ENCODE data around the gene CCIN. TPM values are rescaled to one million over a fixed set of nuclear protein-coding genes. Genes with fewer than 3 reads are reported as not detected.

The CCIN gene
- total RNA-seq, 1 donor from 2014 or later: 1.2 TPM

DNA sequence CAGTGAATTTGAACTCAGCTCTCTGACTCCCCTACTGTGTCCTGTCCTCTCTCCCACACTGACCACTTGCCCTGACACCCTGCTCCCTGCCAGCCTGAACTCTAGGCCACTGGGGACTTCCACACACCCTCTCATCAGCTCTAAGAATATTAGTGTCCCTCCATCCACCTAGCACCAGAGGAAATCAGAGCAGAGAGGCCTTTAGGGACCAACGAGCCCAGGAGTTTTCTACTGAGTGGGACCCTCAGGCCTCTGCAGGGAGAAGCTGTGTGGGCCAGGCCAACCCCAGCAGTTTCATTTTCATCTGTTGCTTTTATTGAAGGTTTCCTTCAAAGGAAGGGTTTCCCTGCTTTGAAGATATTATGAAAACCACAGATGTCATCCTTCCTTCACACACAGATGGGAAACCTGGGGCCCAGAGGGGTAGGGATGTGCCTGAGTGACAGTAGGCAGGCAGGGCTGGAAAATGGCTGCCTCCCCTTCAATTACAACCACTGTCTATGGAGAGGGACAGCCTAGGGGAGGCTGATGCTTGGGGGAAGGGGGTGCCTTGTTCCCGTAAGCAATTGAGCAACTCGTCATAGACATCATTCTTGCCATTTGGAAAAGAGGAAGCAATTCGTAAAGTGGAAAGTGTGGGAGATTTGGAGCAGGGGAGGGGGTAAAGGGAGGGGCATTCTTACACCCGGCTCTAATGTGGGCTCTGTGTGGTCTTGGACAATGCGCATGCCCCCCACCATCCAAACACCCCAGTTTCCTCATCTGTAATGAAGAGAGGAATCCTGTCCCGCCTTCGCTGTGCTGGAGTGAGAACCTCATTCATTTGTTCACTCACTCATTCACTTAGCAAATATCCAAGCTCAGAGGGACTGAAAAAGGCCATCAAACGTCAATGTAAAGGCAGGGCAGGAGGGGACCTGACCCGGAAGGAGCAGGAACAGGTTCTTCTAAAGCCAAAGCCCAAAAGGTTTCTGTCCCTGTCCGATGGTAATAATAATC, 28.8 kb upstream of the CCIN start:
- no peak for DNase-seq (ENCODE audit: low read depth)

DNA sequence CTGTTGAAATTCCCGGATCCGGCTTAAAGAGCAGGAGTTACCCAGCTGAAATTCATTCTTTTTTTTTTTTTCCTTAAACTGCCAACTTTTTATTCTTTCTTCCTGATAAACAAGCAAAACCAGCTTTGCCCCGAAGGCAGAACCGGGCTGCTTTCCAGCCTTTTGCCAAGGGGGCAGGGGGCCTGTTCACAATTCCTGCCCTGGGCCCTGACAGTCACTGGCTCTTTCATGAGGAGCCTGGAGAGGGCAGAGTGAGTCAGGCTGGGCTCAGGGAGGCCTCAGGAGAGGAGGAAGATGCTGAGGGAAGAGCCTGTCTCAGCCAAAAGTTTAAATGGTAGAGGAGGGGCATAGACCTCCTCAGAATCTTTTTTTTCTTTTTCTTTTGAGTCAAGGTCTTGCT, 27.9 kb upstream of the CCIN start:
- no peak for DNase-seq (ENCODE audit: low read depth)

DNA sequence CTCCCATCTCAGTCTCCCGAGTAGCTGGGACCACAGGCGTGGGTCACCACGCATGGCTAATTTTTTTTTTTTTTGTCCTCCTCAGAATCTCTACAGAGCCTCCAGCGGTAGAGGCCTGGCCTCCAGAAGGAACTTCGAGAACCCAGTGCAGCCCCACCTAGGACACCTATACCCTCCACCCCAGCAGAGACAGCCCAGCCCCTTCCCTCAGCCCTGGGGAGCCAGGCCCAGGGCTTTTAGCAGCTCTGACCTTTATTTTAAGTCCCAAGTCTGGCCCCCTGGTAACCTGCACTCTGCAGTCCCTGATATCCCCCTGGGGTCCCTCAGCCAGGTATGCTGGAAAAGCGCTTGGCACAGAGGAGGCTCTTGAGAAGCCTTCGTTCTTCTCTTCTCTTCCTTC, 27.4 kb upstream of the CCIN start:
- DNase-seq (ENCODE audit: low read depth): no peak

DNA sequence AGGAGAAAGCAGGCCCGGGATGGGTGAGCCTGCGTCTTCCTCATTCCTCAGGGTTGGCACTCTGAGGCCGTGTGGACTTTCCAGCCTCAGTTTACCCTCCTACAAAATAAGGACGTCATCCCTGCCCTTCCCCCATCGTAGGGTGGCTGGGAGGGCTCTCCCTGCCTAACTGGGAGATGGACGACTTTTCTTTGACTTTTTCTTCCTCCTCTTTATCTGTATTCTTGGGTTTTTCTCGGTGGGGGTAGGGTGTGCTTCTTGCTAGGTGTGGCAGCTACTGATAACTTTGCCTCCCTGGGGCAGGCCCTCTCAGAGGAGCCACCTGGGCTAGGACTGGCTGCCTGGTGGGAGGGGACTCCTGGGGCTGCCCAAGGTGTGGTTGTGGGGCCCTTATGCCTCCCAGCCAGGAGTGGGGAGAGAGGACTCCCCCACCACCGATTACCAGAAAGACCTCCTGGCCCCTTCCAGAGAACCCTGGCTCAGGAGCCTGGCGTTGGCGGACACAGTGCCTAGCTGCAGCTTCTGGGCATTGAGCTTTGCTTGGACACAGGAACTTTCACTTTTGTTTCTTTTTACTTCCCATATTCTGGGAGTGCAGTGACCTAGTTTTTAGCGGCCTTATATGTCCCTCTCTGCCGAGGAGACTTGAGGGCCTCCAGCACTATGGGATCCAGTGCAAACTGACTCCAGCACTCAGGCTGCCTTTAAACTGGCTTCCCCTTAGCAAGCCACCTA, 26.5 kb upstream of the CCIN start:
- no peak for DNase-seq (ENCODE audit: low read depth)

DNA sequence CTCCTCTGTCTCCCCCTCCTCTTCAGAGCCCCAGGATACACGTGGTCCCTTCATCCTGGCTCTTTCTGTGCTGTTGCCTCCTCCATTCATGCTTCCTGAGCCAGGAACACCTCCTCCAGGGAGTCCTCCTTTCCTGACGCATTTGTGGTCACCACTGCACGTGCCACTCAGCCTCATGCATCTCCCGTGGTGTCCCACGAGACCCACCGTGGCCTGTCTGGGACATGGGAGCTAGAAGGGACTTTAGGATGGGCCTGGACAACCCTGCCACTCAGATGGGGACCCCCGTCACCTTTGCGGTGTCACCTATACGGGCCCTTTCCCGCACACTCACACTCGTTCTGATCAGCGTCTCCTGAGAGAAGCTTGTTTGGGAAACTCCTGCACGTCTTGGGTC, 25.9 kb upstream of the CCIN start:
- DNase-seq (ENCODE audit: low read depth): no peak

DNA sequence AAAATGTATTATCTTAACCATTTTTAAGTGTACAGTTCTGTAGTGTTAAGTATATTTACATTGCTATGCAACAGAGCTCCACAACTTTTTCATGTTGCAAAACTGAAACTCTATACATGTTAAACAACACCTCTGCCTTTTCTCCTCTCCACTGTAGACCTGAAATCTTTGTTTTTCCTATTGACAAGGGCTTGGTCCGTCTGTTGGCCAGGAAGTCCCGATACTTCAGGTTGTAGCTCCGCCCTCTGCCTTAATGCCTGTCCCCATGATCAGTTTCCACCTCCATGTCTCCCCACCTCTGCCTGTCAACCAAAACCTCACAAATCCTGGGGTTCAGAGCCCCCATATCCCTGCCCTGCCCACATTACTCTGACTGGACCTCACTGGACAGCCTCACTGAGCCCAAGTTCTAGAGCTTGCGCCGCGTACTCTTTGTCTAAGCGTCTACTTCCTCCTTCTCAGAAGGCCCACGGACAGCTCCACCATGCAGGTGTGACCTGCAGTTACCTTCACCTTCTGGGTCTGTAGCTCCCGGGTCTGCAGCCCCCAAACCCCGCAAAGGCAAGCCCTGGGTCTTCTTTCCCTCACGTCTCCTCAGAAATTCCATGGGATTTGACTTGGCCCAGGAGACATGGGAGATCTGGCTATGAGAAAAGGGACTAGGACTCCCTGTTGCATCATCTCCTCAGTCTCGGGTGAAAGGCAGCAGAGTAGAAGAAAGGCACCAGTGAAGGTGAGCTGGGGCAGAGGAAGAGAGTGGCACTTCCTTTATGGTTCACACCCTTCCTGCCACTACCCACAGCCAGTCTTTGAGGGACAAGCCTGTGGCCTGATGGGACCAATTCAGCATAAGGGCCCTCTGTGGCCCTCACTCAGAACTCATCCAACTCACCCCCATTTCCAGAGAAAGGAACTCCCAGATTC, 24.6 kb upstream of the CCIN start:
- DNase-seq (ENCODE audit: low read depth): no peak

DNA sequence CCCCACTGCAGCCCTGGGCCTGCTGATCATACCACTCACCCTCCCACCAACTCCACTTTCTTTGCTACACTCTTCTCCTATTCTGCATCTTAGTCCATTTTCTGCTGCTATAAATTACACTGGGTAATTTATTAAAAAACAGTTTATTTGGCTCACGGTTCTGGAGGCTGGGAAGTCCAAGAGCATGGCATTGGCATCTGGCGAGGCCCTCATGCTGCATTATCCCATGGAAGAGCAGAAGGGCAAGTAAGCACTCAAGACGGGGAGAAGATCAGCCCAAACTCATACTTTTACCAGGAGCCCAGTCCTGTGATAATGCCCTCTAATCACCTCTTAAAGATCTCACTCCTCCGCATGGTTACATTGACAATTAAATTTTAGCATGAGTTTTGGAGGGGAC, 23.2 kb upstream of the CCIN start:
- no peak for DNase-seq (ENCODE audit: low read depth)

DNA sequence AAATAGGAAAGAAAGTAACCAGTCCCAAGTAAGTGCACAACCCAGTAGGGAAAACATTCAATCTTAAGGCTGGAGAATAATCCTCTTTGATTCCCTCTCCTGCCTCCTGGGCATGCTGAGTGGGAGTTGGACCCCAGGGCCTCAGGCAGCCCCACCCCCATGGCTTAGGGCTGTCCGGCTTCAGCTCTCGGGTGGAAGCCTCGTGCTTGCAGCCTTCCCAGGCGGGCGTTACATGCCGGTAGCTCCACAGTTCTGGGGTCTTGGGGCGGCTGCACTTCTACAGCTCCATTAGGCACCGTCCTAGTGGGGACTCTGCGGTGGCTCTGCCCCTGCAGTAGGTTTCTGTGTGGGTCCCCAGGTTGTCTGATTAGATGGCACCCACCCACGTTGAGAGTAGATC, 22.5 kb upstream of the CCIN start:
- no peak for DNase-seq (ENCODE audit: low read depth)

DNA sequence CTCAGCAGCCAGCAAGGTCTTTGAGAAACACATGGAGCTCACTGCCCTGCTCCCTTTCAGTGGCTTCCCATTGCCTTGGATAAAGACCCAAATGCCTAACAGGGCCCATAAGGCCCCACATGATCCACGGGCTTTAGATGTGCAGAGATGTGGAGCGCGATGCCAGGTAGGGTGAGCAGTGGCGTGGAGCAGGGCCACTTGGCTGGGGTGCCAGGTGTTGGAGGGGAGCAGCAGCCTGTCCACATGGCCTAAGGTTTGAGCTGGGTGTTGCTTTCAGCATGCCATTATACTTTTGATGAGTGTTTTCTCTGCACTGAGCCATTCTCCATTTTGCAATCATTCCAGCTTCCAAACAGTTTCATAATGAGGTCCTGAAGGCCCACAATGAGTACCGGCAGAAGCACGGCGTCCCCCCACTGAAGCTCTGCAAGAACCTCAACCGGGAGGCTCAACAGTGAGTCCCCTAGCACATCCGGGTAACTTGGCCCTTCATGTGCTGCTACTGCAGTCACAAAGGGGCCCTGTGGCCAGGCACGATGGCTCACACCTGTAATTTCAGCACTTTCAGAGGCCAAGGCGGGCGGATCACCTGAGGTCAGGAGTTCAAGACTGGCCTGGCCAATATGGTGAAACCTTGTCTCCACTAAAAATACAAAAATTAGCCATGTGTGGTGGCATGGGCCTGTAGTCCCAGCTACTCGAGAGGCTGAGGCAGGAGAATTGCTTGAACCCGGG, 21.6 kb upstream of the CCIN start:
- no peak for DNase-seq (ENCODE audit: low read depth)

DNA sequence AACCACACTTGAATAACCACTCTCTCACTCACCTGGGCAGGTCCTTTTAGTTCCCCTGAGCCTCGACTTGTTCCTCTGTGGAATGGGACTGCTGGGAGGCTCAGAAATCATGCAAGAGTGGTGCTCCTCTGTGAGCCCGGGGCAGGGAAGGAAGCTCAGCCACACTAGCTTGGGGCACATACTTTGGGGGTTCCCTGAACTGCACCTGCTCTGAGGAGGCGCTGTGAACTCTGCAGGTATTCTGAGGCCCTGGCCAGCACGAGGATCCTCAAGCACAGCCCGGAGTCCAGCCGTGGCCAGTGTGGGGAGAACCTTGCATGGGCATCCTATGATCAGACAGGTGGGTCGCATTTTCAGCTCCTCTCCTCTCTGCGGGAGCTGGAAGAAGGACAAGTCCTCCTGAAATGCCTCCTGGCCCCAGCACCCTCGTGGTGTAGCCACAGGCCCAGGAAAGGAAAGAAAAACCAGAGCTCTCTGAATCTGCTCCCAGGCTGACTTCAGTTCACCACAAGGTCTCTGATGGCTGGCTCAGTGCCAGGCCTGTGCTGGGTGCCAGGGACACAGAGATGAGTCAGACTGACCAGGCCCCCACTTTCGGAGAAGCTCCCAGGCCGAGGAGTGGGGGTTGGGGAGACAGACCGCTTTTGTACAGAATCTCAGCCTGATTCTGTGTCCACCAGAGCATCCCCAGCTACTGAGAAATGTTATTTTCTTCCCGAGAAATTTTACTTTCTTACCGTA, 20.7 kb upstream of the CCIN start:
- peak; percentile 99 for DNase-seq (ENCODE audit: low read depth)

DNA sequence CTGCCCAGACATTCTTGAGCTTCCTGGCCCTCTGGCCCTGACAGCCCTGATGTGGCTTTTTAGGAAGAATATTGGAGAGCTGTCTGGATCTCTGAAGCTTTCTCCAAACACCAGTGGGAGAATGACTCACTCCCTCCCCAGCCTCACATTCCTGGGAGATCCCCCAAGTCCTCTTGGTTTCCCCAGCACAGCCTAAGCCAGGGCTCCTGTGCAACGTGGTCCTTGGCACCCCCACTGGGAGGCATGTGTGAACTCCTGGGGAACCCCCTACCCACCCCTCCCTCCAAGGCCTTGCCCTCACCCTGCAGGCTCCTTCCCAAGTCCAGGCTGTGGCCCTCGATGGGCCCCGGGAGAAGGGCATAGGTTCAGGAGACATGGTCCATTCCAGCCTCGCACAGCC, 20.0 kb upstream of the CCIN start:
- DNase-seq (ENCODE audit: low read depth): peak; percentile 62

DNA sequence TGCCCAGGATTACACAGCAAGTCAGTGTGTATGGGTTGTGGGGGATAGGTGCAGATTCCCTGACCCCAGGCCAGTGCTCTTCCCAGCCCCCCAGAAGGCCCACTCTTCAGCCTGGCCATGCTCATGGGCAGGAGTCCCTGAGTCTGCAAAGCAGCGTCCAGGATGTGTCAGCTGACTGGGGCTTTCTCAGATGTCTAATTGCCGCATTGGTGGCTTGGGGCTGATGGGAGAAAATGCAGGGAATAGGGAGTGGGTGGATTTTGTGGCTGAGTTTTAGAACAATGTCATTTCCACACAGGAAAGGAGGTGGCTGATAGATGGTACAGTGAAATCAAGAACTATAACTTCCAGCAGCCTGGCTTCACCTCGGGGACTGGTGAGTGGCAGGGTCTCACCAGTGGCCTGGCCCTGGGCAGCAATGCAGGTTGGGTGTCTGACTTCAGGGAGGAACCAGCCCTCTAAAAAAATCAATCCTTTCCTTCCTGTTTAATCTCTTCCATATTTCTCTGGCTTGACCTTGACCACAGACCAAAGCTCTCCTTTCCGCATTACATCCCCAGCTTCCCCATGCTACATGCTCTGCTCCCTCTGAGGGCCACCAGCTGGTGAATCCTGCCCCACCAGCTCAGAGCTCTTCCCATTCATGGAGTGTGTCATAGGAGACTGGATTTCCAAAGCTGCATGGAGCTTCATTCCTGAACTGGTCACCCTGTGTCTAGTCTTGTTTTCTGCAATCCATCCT, 18.4 kb upstream of the CCIN start:
- DNase-seq (ENCODE audit: low read depth): no peak

DNA sequence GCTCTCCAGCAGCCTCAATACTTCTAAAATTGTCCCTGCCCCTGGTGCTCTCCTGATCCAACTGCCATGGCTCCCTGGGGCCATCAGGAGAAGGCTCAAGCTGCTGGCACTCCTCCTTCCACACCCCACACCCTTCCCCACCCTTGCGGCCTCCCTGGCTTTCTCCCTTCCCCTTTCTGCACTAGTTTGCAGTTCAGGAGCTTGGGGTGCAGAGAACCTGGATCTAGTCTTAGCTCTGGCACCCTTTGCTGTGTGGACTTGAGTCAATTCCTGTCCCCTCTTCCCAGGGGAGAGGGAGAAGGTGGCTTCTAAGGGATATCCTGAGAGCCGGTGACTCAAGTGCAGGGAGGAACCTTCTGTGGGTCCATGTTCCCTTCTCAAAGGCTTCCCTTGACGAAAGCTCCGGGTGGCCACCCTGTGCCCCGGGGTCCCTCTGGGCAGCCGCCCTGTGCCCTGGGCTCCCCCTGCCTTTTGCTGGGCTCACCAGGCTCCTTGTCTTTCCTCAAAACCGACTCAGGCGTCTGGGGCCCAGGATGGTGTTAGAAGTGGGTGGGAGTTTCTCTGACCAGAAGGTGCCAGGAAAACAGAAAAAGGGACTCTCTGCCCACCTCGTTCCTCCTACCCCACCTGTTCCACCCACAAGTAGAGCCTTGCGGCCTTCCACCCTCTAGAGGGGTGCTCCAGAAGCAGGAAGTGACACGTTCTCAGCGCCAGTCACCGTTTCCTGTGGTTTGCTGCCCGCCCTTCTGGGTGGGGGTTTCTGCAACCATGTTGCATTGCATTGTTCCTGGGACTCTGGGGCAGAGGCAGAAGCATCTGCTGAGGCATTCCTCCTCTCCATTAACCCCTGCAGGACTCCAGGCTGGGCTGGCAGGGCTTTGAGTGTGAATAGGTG, 17.6 kb upstream of the CCIN start:
- DNase-seq (ENCODE audit: low read depth): peak; percentile 36

DNA sequence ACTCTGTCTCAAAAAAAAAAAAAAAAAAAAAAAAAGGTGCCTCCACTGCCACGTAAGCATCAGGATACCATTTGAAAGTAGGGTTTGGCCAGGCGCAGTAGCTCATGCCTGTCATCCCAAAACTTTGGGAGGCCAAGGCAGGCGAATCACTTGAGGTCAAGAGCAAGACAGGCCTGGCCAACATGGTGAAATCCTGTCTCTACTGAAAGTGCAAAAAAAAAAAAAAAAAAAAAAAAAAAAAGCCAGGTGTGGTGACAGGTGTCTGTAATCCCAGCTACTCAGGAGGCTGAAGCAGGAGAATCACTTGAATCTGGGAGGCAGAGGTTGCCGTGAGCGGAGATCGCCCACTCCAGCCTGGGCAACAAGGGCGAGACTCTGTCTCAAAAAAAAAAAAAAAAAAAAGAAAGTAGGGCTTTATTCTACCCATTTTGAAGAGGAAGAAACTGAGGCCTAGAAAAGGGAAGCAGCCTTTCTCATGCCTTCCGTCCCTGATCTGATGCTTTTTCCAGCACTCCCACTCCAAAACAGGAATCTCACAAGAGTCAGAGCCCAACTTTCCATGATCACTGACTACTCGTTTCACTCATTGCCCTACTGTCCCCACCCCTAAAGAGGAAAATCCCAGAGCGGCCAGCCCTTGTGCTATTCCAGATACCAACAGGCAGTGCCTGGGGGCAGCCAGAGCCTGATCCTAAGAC, 16.3 kb upstream of the CCIN start:
- no peak for DNase-seq (ENCODE audit: low read depth)

DNA sequence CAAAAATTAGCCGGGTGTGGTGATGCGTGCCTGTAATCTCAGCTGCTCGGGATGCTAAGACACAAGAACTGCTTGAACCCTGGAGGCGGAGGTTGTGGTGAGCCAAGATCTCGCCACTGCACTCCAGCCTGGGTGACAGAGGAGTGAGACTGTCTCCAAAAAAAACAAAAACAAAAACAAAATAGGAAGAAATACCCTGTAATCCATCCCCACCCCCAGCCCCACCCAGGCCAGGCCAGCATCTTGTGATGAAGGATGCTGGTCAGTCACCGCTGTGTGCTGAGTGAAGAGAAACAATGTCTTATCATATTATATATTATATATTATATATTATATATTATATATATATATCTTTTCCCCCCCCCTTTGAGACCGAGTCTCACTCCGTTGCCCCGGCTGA, 15.4 kb upstream of the CCIN start:
- no peak for DNase-seq (ENCODE audit: low read depth)

DNA sequence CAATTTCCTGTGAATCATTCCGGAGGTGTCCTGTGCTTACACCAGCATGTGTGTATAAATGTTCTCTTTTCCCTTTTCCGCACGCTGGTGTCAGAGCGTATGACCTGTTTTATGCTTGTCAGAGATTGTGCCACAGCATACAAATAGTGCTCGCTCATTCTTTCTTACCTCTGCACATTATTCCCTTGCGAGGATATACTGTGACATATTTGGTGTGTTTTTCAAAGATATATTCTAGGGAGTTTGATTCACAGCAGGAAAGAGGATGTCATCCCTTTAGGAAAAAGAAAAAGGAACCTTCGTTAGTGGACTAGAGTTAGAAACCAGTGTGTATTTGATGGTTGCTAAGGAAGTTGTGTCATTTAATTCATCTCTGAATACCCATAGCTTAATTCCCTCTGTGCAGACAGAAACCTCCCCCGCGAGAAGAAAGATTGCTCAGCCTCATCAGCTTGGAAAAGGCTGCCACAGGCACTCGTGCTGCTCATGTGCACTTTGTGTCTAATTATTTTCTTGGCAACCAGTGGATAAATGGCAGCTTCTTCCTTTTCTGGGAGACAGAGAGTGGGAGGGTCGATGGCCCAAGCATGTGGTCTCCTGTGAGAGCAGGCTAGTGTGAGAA, 14.7 kb upstream of the CCIN start:
- DNase-seq (ENCODE audit: low read depth): peak; percentile 47

DNA sequence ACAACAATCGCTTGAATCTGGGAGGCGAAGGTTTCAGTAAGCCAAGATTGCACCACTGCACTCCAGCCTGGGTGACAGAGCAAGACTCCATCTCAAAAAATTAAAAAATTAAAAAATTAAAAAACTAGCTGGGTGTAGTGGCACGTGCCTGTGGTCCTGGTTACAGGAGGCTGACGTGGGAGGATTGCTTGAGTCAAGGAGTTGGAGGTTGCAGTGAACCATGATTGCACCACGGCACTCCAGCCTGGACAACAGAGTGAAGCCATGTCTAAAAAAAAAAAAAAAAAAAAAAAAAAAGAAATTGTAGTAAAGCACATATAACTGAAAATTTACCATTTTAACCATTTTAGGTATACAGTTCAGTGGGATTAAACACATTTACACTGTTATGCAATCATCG, 13.1 kb upstream of the CCIN start:
- DNase-seq (ENCODE audit: low read depth): no peak

Data from myocyte (in vitro differentiated cells).